Vagina (tissue), 2 donors: ENCODE data around the gene C16orf86. TPM values are rescaled to one million over a fixed set of nuclear protein-coding genes. Genes with fewer than 3 reads are reported as not detected.

Experiments
- DNase-seq, 2 donors: peaks; one replicate each; pipeline ENCODE4 v3.0.0-alpha.2; 2017; ENCODE audit errors: extremely low spot score in 2 of 2
- H3K27ac ChIP-seq: fragments of 200-600 bp; sonication (generic); one replicate; pipeline ENCODE4 v1.5.1; 2019
- H3K27me3 ChIP-seq: fragments of 200-600 bp; sonication (generic); one replicate; pipeline ENCODE4 v1.5.1; 2019
- H3K36me3 ChIP-seq, 2 donors: fragments of 200-600 bp; sonication (generic); one replicate each; pipeline ENCODE4 v1.5.1; 2017 to 2019
- H3K4me1 ChIP-seq: fragments of 200-600 bp; sonication (generic); one replicate; pipeline ENCODE4 v1.5.1; 2019
- H3K4me3 ChIP-seq, 2 donors: fragments of 200-600 bp; sonication (generic); 1 replicate in 1 of 2; 2 replicates in 1 of 2; pipeline ENCODE4 v1.5.1; 2016 to 2019
- H3K9me3 ChIP-seq: fragments of 200-600 bp; sonication (generic); one replicate; pipeline ENCODE4 v1.5.1; 2019
- CTCF ChIP-seq, 3 experiments: fragments of 450-650 bp in 2 of 3; fragments of 200-600 bp in 1 of 3; sonication (generic) in 1 of 3; IDR thresholded peaks; one replicate each; pipeline ENCODE4 v1.5.1; 2017 to 2019; ENCODE audit warnings: antibody characterized with exemption in 3 of 3, mild to moderate bottlenecking in 2 of 3, moderate library complexity in 2 of 3
- POLR2A ChIP-seq, 2 donors: fragments of 450-650 bp; IDR thresholded peaks; one replicate each; pipeline ENCODE4 v1.6.1; 2017; ENCODE audit warnings: antibody characterized with exemption in 2 of 2, mild to moderate bottlenecking in 2 of 2, moderate library complexity in 2 of 2
- POLR2AphosphoS5 ChIP-seq, 2 donors: sonication (generic); formaldehyde crosslinking; IDR thresholded peaks; one replicate each; pipeline ENCODE4 v1.9.0; 2017; ENCODE audit warnings: antibody characterized with exemption in 2 of 2, mild to moderate bottlenecking in 2 of 2, low read depth in 1 of 2; ENCODE audit not compliant: insufficient read depth in 1 of 2
- intact Hi-C: fragments of 100-400 bp; cut with DNase I; formaldehyde crosslinking; loops from one replicate; pipeline ENCODE4 v1.15.1; 2023
- total RNA-seq: library from RNA; depleted of rRNA; stranded (reverse); fragments of >200 nt; gene quantifications from one replicate; pipeline ENCODE4 v1.2.3, GENCODE V29; 2016

The C16orf86 gene
- total RNA-seq, 1 donor from 2014 or later = 10.3 TPM

GRCh38 chr16:67641779-67642708 lies 24.6 kb upstream of the C16orf86 start:
- no peak for DNase-seq
- no peak for TF ChIP-seq CTCF (IDR thresholded peaks at IDR 0.05)
- TF ChIP-seq POLR2AphosphoS5 (IDR thresholded peaks at IDR 0.05; ENCODE audit: insufficient read depth in 1 of 2, low read depth in 1 of 2) = no peak
- TF ChIP-seq POLR2A (IDR thresholded peaks at IDR 0.05) = no peak
- Histone ChIP-seq H3K4me1 (peaks cover 23% of the 10 kb centered on the region), H3K27me3 (peaks cover 5% of the 10 kb centered on the region), H3K4me3 (no peak overlapping the region), H3K36me3 (peaks cover 0 to 27% of the 10 kb centered on the region in 2 donors), H3K9me3 (no peaks in the 10 kb centered on the region), H3K27ac (no peak overlapping the region)
- intact Hi-C loops = no loop called here

GRCh38 chr16:67644038-67644437 lies 22.6 kb upstream of the C16orf86 start:
- Histone ChIP-seq H3K4me3 (no peak overlapping the region), H3K27me3 (peaks cover 5% of the 10 kb centered on the region), H3K4me1 (peaks cover 31% of the 10 kb centered on the region), H3K9me3 (no peaks in the 10 kb centered on the region), H3K36me3 (peaks cover 0 to 7% of the 10 kb centered on the region in 2 donors), H3K27ac (no peak overlapping the region)
- no peak for DNase-seq
- TF ChIP-seq POLR2A (IDR thresholded peaks at IDR 0.05) (no peak), CTCF (IDR thresholded peaks at IDR 0.05) (no peak)
- intact Hi-C loops = no loop called here

GRCh38 chr16:67645397-67646121 lies 21.1 kb upstream of the C16orf86 start:
- no peaks in the 10 kb centered on the region for H3K36me3 ChIP-seq
- peak overlapping the region in 1 of 2 donors; percentile 24 for H3K4me3 ChIP-seq
- no peaks in the 10 kb centered on the region for H3K9me3 ChIP-seq
- DNase-seq = no peak
- intact Hi-C loops = no loop called here
- H3K27me3 ChIP-seq = peaks cover 14% of the 10 kb centered on the region
- no peak overlapping the region for H3K27ac ChIP-seq
- peaks cover 38% of the 10 kb centered on the region for H3K4me1 ChIP-seq
- TF ChIP-seq CTCF (IDR thresholded peaks at IDR 0.05) (no peak), POLR2AphosphoS5 (IDR thresholded peaks at IDR 0.05; ENCODE audit: insufficient read depth in 1 of 2, low read depth in 1 of 2) (no peak), POLR2A (IDR thresholded peaks at IDR 0.05) (no peak)

DNA sequence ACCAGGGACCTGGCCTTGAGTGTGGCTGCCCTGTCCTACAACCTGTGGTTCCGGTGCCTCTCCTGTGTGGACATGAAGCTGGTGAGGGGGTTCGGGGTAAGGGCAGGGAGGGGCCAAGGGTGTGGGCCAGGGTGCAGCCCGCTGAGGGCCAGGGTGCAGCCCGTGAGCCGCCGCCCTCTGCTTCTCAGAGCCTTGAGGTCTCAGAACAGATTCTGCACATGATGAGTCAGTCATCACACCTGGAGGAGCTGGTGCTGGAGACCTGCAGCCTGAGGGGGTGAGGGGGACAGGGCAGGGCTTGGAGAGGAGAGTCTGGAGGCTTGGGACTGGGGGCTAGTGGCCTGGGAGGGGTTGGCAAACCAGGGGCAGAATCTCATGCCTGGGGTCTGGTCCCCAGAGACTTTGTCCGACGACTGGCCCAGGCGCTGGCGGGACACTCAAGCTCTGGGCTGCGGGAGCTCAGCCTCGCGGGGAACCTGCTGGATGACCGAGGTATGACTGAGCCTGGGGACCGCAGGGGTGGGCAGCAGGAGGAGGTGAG lies 19.4 kb upstream of the C16orf86 start:
- Histone ChIP-seq H3K9me3 (no peaks in the 10 kb centered on the region), H3K27ac (no peak overlapping the region), H3K36me3 (no peaks in the 10 kb centered on the region), H3K27me3 (peaks cover 14% of the 10 kb centered on the region), H3K4me3 (no peak overlapping the region), H3K4me1 (peaks cover 35% of the 10 kb centered on the region)
- TF ChIP-seq POLR2AphosphoS5 (IDR thresholded peaks at IDR 0.05; ENCODE audit: insufficient read depth in 1 of 2, low read depth in 1 of 2) = no peak
- TF ChIP-seq CTCF (IDR thresholded peaks at IDR 0.05) = no peak
- TF ChIP-seq POLR2A (IDR thresholded peaks at IDR 0.05) = no peak
- no peak for DNase-seq
- intact Hi-C loops = no loop called here
